PC-9 (cell line): ENCODE results near the gene TMEM115. TPM values are rescaled to one million over a fixed set of nuclear protein-coding genes. Genes with fewer than 3 reads are reported as not detected.

ENCODE experiments used
- BruUV-seq: library from RNA; stranded (reverse); fragments of 400-500 nt; replicated peaks from 2 replicates; lab custom pipeline; 2021; lab: Mats Ljungman, UMichigan
- CTCF ChIA-PET: fragments of 300-600 bp; sonication (Branson Sonifier 250); formaldehyde crosslinking; loops from one replicate; lab custom pipeline; 2022; ENCODE audit warnings: antibody characterized with exemption; lab: Charles Lee
- POLR2A ChIA-PET: fragments of 300-600 bp; sonication (Branson Sonifier 250); formaldehyde crosslinking; loops from one replicate; lab custom pipeline; 2022; ENCODE audit warnings: antibody characterized with exemption; ENCODE audit not compliant: unreplicated experiment; lab: Charles Lee
- DNase-seq, 2 experiments: peaks; one replicate each; pipeline versions ENCODE4 v3.0.0 to v3.0.0-alpha.2; 2015 to 2022; ENCODE audit warnings: mixed read lengths in 1 of 2
- H2AFZ ChIP-seq: fragments of 200-600 bp; sonication (generic); 2 replicates; pipeline ENCODE4 v1.8.1; 2017; ENCODE audit warnings: antibody characterized with exemption
- H3F3A ChIP-seq: fragments of 200-600 bp; sonication (generic); 2 replicates; pipeline ENCODE4 v1.8.1; 2017; ENCODE audit warnings: antibody characterized with exemption, mild to moderate bottlenecking, low read depth; ENCODE audit not compliant: insufficient read depth
- H3K27ac ChIP-seq: fragments of 200-600 bp; sonication (generic); 2 replicates; pipeline ENCODE4 v1.6.1; 2016; ENCODE audit warnings: mixed run types
- H3K27me3 ChIP-seq: fragments of 200-600 bp; sonication (generic); 2 replicates; pipeline ENCODE4 v1.6.1; 2016; ENCODE audit warnings: low read depth, mixed run types; ENCODE audit not compliant: insufficient read depth
- H3K36me3 ChIP-seq: fragments of 200-600 bp; sonication (generic); 2 replicates; pipeline ENCODE4 v1.6.1; 2016; ENCODE audit warnings: low read depth, mixed run types
- H3K4me1 ChIP-seq: fragments of 200-600 bp; sonication (generic); replicated peaks from 2 replicates; pipeline ENCODE4 v1.6.1; 2016; ENCODE audit warnings: mixed run types; ENCODE audit not compliant: insufficient read depth
- H3K4me2 ChIP-seq: fragments of 200-600 bp; sonication (generic); 2 replicates; pipeline ENCODE4 v1.6.1; 2017; ENCODE audit warnings: mixed run types
- H3K4me3 ChIP-seq: fragments of 200-600 bp; sonication (generic); 2 replicates; pipeline ENCODE4 v1.6.1; 2016; ENCODE audit warnings: mixed run types
- H3K79me2 ChIP-seq: fragments of 200-600 bp; sonication (generic); 2 replicates; pipeline ENCODE4 v1.6.1; 2017; ENCODE audit warnings: low read depth, mixed run types
- H3K9me2 ChIP-seq: fragments of 200-600 bp; sonication (generic); 2 replicates; pipeline ENCODE4 v1.8.1; 2017; ENCODE audit warnings: mild to moderate bottlenecking; ENCODE audit not compliant: insufficient read depth
- H3K9me3 ChIP-seq: fragments of 200-600 bp; sonication (generic); 2 replicates; pipeline ENCODE4 v1.8.1; 2016; ENCODE audit warnings: low read depth; ENCODE audit not compliant: insufficient read depth
- H4K20me1 ChIP-seq: fragments of 200-600 bp; sonication (generic); 2 replicates; pipeline ENCODE4 v1.8.1; 2017; ENCODE audit not compliant: insufficient read depth
- EZH2 ChIP-seq: fragments of 200-600 bp; sonication (generic); IDR thresholded peaks from 2 replicates; pipeline ENCODE4 v1.8.0; 2017; ENCODE audit warnings: antibody characterized with exemption, low read depth
- intact Hi-C: fragments of 100-400 bp; cut with micrococcal nuclease; formaldehyde crosslinking; loops from one replicate; pipeline ENCODE4 v1.10.0; 2022; ENCODE audit not compliant: unreplicated experiment
- total RNA-seq: library from RNA; stranded (reverse); gene quantifications from 2 replicates; pipeline ENCODE4 v1.2.3, GENCODE V29; 2021
- TF ChIP-seq, protein P1 (sequence below): fragments of 200-600 bp; sonication (generic); conservative IDR thresholded peaks from 2 replicates; pipeline ENCODE4 v1.6.1; 2017; ENCODE audit warnings: mixed run types, antibody characterized with exemption, mild to moderate bottlenecking, moderate library complexity

Gene TMEM115
- total RNA-seq, 1 experiment from 2014 or later: 35.2 TPM

DNA sequence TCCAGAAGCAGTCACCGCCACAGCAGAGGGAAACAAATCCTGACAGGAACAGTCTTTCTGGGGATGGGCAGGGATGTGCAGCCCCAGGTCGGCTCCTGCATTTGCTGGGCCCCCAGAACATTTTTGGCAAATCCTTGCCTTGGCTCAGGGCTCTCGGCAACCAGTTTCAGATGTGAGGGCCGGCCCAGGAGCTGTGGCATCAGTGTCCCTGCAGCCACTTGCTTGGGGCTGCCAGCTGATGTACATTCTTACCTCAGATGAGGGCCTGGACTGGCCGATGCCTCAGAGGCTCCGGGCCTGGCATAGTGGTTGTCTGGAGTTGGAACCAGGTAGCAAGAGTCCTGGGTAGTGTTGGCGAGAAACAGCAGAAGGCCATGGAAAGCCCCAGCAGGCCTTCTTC, 4.5 kb downstream of the TMEM115 start:
- Histone ChIP-seq H3K27me3 (no peaks in the 10 kb centered on the region), H3K4me2 (no peak overlapping the region), H3K36me3 (0 out of 2 replicates have a peak, but pooled peaks cover 4% of the 10 kb centered on the region), H3K4me3 (no peak overlapping the region), H3K27ac (no peak overlapping the region), H4K20me1 (peaks cover 22% of the 10 kb centered on the region), H3K79me2 (peaks cover 51% of the 10 kb centered on the region), H3K9me3 (no peaks in the 10 kb centered on the region), H2AFZ (no peak overlapping the region), H3K4me1 (peaks cover 40% of the 10 kb centered on the region), H3F3A (peaks cover 5% of the 10 kb centered on the region; the same call in 1 of the 2 replicates), H3K9me2 (no peaks in the 10 kb centered on the region)
- BruUV-seq: no TSS peak
- ChIA-PET POLR2A (interaction anchor here (0.7 to 1.0 kb wide), 2 partner anchors 16 to 18 kb away, joined by 3 to 7 read pairs; no protein-coding TSS in a partner anchor), CTCF (no interaction called here)
- intact Hi-C loops: loop anchor here (5.0 kb wide), 1 partner anchor 1032 kb away; the partner anchor contains the start of gene MANF
- no peak for TF ChIP-seq EZH2
- TF ChIP-seq, protein P1, sequence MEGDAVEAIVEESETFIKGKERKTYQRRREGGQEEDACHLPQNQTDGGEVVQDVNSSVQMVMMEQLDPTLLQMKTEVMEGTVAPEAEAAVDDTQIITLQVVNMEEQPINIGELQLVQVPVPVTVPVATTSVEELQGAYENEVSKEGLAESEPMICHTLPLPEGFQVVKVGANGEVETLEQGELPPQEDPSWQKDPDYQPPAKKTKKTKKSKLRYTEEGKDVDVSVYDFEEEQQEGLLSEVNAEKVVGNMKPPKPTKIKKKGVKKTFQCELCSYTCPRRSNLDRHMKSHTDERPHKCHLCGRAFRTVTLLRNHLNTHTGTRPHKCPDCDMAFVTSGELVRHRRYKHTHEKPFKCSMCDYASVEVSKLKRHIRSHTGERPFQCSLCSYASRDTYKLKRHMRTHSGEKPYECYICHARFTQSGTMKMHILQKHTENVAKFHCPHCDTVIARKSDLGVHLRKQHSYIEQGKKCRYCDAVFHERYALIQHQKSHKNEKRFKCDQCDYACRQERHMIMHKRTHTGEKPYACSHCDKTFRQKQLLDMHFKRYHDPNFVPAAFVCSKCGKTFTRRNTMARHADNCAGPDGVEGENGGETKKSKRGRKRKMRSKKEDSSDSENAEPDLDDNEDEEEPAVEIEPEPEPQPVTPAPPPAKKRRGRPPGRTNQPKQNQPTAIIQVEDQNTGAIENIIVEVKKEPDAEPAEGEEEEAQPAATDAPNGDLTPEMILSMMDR: no peak
- no peak for DNase-seq

DNA sequence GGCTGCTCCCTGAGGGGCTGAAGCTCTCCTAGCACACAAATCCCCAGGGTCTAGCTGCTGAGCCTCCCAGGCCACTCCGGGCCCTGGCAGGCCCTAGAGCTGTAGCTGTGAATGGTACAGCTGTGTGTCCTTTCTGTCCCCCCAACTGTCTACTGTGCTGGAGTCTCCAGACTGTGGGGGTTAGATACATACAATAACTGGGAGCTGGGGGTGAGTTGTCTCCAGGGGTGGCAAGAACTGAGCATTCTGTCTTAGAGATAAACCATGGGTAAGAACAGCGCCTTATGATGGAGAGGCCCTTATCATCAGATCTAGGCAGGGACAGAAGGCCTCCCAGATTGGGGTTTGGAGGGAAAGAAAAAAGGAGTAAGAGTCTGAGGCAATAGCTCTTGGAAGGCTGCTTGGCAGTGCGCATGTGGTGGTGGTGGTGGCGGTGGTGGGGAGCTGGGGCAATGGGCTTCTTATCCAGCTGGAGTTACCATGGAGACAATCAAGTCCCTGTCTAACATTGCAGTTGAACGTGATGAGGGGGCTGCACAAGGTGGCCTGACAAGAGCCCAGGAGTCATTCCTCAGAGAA, 5.0 kb downstream of the TMEM115 start:
- Histone ChIP-seq H2AFZ (no peak overlapping the region), H3K4me2 (no peak overlapping the region), H3K27ac (no peak overlapping the region), H4K20me1 (peaks cover 22% of the 10 kb centered on the region), H3F3A (peaks cover 5% of the 10 kb centered on the region; the same call in 1 of the 2 replicates), H3K9me3 (no peaks in the 10 kb centered on the region), H3K79me2 (peaks cover 54% of the 10 kb centered on the region), H3K4me1 (peaks cover 44% of the 10 kb centered on the region), H3K36me3 (0 out of 2 replicates have a peak, but pooled peaks cover 4% of the 10 kb centered on the region), H3K4me3 (no peak overlapping the region), H3K27me3 (no peaks in the 10 kb centered on the region), H3K9me2 (no peaks in the 10 kb centered on the region)
- ChIA-PET POLR2A (interaction anchor here (0.6 to 1.0 kb wide), 3 partner anchors 16 to 31 kb away, joined by 3 to 7 read pairs (median 5); no protein-coding TSS in a partner anchor), CTCF (interaction anchor here (0.6 to 1.4 kb wide), 2 partner anchors 16 to 17 kb away, joined by 6 to 7 read pairs; no protein-coding TSS in a partner anchor)
- no TSS peak for BruUV-seq
- intact Hi-C loops: no loop called here
- DNase-seq: no peak
- TF ChIP-seq, protein P1: no peak
- no peak for TF ChIP-seq EZH2

DNA sequence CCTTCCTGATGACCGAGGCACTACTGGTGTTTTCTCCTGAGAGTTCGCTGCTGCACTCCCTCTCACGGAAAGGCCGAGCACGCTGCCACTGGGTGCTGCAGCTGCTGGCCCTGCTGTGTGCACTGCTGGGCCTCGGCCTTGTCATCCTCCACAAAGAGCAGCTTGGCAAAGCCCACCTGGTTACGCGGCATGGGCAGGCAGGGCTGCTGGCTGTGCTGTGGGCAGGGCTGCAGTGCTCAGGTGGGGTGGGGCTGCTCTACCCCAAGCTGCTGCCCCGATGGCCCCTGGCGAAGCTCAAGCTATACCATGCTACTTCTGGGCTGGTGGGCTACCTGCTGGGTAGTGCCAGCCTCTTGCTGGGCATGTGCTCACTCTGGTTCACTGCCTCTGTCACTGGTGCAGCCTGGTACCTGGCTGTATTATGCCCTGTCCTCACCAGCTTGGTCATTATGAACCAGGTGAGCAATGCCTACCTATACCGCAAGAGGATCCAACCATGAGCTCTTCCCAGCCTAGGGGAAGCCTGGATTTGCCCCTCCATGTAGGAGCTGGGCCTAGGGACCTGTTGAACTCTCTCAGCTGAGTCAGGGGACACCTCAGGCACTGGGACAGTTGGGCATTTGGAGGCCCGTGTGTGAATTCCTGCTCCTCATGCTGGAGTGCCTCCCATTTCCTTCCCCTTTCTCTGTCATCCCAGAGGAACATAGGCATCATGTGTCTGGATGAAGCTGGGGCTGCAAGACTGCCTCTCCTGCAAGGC, 5.9 kb downstream of the TMEM115 start:
- peaks cover 22% of the 10 kb centered on the region for H4K20me1 ChIP-seq
- ChIA-PET POLR2A (interaction anchor here (0.6 to 1.0 kb wide), 2 partner anchors 16 to 30 kb away, joined by 5 to 7 read pairs; no protein-coding TSS in a partner anchor), CTCF (interaction anchor here (1.4 kb wide), 1 partner anchor 17 kb away, joined by 6 read pairs; no protein-coding TSS in a partner anchor)
- H3K4me1 ChIP-seq: peaks cover 43% of the 10 kb centered on the region
- H2AFZ ChIP-seq: no peak overlapping the region
- intact Hi-C loops: no loop called here
- no peaks in the 10 kb centered on the region for H3K9me2 ChIP-seq
- no peaks in the 10 kb centered on the region for H3K27me3 ChIP-seq
- no peak overlapping the region for H3K27ac ChIP-seq
- H3K9me3 ChIP-seq: no peaks in the 10 kb centered on the region
- BruUV-seq: no TSS peak
- H3F3A ChIP-seq: peaks cover 5% of the 10 kb centered on the region; the same call in 1 of the 2 replicates
- TF ChIP-seq, protein P1: no peak
- H3K4me2 ChIP-seq: no peak overlapping the region
- no peak for DNase-seq
- 0 out of 2 replicates have a peak, but pooled peaks cover 4% of the 10 kb centered on the region for H3K36me3 ChIP-seq
- peaks cover 46% of the 10 kb centered on the region for H3K79me2 ChIP-seq
- no peak overlapping the region for H3K4me3 ChIP-seq
